ENCODE measurements around the gene MCF2L.

Gene MCF2L

DNA sequence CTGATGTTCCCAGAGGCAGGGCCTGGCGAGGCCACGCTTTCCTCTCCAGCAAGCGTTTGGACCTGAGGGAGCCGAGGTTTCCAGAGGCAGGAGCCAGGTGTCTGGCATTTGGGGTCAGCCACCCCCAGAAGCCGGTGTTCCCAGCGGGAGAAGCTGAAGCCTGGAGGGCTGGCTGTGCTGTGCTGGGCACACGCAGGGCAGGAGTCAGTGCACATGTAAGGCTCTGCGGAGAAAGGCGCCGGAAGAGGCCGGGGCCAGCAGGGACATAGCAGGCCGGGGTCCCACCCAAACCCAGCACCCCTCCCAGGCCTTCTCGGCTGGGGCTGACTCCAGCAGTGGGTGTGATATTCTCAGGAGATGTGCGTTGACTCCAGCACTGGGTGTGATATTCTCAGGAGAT lies 31.6 kb downstream of the MCF2L start:
- DNase-seq = no peak

DNA sequence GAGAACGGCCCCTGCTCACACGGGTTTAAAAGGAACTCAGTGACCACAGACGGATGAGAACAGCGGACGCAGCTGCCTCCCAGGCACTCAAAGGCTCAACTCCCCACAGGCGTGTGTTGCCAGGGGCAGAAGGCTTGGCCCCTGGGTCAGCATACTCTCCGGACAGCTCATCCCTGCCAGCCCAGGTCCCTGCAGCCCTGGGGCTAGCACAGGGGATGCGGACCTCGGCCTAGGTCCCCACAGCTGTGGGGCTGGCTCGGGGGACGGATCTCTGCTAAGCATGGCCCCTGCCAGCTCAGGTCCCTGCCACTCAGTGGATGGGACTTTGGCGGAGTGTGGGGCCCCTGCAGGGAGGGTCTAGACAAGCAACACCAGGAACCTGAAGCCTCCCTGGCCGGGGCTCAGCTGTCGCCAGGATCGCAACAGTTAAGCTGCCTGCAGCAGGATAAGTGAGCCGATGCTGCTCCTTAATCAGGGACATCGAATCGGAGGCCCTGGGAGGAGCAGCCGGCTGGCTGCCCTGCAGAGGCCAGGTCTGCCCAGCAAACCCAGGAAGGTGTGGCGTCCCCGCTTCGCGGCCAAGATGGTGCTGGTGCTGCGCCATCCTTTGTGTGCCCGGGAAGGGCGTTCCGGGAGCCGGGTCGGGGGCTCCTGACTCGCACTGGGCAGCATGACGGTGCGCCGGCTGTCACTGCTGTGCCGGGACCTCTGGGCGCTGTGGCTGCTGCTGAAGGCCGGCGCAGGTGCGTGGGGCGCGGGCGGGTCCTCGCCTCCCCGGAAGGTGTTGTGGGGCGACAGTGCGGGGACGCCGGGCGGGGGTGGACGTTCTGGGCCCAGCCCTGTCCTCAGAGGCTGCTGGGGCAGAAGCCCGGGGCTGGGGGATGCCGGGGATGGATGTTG lies 32.5 kb downstream of the MCF2L start:
- DNase-seq = no peak

DNA sequence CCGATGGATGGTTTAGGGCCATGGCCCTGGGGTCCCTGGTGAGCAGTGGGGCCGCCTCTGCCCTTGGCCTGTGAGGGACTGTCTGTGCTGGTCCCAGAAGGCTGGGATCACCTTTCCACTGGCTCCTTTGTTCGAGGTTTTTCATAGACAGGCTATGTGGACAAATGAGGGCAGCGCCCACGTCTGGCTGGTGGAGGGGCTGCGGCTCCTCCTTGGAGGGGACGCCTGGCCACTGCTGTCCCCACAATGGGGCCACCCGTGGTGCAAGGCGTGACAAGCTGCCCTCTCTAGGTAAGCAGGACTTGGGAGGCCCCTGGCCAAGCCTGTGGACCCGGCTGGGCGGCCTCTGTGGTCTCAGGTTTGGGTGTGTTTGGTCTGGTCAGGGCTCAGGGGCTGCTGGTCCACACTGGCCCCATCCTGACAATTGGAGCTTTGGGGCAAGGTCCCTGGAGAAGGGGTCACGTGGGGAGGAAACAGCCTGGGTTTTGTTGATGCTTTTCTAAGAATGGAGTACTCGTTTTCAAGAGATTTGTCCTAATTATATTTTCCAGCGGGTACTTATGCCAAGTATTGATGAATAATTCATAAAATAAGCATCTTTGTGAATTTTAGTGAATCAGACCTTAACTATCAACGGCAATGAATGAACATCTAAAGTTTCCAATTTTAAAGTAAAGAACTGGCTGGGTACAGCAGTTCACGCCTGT lies 33.3 kb downstream of the MCF2L start:
- DNase-seq = no peak

DNA sequence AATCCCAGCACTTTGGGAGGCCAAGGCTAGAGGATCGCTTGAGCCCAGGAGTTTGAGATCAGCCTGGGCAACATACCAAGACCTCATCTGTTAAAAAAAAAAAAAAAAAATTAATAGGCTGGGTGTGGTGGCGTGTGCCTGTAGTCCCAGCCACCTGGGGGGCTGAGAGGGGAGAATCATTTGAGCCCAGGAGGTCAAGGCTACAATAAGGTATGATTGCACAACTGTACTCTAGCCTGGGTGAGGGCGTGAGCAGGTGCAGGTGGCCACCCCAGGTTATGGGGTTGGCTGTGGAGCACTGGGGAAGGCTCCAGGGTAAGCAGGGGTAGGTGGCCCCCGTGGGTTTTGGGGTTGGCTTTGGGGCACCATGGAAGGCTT lies 33.9 kb downstream of the MCF2L start:
- no peak for DNase-seq

DNA sequence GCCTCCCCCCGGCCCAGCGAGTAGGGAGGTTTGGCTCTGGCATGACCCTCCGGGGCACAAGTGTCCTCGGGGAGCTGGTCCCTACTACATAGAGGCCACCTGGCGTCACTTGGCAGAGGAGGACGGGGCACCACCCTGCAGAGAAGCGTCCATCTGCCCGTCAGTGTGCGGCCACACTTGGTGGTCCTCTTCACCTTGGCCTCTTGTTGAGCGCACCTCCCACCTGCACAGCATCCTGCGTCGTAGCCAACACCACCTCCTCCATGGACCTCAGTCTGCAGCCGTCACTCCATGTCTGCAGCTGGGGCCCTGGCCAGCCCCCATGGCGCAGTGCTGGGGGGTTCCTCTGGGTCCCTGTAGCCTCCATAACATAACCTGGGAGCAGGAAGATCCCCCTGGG lies 35.1 kb downstream of the MCF2L start:
- DNase-seq = no peak

DNA sequence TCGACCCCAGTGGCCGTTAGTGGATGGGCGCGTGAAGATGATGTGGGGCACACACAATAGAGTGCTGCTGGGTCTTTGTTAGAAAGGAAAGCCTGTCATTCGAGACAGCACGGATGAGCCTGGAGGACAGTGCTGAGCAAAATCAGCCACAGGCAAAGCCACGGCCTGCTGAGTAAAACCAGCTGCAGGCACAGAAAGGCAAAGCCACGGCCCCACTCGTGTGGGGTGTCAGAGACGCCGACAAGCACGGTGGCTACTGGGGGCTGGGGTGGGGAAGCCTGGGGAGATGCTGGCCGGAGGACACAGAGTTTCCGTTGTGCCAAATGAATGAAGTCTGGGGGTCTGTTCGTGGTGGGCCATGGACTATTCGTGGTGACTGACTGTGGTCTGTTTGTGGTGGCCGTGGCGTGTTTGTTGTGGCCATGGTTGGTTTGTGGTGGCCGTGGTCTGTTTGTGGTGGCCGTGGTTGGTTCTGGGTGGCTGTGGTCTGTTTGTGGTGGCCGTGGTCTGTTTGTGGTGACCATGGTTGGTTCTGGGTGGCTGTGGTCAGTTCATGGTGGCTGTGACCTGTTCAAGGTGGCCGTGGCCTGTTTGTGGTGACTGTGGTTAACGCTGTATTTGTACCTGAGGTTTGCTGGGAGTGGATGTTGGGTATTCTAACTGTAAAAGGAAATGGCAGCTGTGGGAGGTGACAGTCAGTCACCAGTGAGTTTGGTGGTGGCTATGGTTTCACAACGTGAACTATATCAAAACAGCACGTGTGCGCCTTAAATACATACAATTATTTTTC lies 36.3 kb downstream of the MCF2L start:
- DNase-seq = no peak

DNA sequence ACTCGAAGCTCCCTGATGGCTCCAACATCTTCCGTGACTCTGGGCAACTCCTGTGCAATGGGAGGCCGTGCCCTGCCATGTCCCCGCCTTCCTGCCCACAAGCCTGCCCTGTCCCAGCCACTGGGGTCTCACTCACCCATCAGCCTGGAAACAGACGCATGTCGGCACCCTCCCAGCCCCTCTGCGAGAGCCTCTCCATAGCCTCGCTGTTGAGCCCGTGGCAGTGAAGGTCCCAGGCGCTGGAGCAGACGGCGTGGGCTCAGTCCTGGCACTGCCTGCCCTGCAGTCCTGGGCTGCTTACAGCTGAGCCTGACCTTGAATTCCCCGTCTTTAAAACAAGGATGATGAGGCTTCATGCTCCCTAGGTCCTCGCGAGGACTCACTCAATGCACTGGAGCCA lies 37.0 kb downstream of the MCF2L start:
- DNase-seq = no peak

DNA sequence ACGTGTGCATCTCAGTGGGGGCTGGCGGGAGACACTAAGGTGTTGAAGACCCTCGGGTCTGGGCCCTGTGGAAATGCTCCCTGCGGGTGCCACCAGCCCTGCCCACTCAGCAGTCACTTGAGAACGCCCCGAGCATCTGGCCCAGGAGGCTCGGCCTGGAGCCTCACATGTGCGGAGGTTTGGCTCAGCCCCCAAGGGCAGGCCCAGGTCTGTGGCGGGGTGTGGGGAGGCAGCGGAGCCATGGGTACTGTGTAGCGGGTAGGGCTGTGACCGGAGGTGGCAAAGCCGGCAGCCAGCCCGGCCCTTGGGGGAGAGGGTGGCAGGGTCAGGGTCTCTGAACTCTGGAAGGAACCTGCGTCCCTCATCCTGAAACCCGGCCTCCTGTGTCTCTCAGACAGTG lies 37.6 kb downstream of the MCF2L start:
- no peak for DNase-seq

DNA sequence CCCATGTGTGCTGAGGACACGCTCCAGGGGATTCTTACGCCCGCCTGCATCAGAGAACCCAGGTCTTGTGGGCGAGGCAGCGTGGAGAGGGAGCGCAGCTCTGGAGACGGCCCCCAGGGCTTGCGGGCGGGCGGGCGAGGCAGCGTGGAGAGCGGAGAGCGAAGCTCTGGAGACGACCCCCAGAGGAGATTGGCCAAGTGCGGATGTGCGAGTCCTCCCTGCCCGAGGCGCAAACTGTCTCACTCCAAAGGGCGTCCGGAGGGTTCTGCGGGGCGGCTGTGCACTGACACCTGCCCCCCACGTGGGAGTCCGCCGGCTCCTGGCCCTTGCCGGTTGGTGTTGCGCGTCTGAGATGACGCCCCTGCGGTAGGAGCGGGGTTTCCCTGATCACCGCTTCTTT lies 39.8 kb downstream of the MCF2L start:
- DNase-seq = no peak

DNA sequence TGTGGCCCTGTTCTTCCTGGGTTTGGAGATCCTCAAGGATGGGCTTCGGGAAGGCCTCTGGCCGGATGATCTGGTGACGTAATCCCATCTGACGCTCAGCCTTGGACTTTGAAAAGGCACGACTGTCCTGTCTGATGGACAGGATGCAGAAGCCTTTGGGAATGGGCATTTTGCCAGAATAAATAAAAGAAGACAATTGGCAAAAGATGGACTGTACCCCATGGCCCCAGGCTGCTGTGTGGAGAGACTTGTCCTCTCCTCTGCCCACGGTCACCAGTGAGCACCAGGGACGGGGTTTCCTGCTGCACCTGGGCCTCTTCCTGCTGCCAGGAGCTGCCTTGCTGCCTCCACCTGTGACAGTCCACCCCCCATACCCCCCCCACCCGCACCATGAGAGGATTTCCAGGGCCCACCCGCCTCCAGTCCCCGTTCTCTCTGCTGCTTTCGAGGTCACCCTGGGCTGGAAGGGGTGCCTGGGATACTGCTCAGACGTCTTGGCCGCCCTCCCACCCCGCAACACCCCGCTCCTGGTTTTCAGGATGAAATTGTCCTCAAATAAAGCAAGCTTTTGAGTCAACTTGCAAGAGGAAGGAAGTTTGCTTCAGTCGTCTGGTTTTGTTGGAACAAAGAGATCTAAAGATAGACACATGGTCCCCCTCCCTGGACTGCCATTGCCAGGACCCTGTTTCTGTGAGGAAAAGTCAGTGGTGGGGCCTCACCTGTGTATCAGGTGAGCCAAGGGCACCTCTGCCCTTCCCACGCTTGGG lies 40.9 kb downstream of the MCF2L start:
- no peak for DNase-seq

DNA sequence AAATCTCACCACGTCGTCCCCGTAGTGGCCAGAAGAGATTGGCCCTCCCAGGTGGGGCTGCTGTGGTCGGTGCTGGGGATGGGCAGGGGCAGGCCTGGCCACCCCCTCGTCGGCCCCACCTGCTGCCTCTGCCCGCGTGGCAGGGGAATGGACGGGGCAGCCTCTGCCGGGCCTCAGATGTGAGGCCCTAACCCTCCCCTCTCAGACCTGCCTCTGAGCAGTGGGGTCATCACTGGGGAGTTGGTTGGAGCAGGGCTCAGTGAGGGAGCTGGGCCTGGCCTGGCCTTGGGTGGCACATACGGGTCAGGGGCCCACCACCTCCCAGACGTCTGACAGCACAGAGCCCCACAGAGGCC lies 41.5 kb downstream of the MCF2L start:
- DNase-seq = no peak

DNA sequence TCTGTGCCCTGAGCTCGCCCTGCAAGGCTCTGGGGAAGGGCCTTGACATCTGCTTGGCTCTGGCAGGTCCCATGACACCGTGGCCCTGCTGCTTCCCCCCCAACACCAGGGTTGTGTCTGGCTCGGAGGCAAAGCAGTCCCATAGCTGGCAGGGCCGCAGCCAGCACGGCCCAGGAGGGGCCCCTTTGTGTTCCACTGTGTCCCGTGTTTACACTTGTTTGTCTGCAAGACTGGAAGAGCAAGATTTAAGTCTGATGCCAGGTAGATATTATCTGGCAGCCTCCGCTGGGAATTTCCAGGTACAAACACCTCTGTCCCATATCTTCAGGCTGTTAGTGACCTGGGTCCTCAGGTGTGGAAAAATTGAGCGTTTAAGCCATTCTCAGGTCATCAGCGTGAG lies 44.3 kb downstream of the MCF2L start:
- no peak for DNase-seq

DNA sequence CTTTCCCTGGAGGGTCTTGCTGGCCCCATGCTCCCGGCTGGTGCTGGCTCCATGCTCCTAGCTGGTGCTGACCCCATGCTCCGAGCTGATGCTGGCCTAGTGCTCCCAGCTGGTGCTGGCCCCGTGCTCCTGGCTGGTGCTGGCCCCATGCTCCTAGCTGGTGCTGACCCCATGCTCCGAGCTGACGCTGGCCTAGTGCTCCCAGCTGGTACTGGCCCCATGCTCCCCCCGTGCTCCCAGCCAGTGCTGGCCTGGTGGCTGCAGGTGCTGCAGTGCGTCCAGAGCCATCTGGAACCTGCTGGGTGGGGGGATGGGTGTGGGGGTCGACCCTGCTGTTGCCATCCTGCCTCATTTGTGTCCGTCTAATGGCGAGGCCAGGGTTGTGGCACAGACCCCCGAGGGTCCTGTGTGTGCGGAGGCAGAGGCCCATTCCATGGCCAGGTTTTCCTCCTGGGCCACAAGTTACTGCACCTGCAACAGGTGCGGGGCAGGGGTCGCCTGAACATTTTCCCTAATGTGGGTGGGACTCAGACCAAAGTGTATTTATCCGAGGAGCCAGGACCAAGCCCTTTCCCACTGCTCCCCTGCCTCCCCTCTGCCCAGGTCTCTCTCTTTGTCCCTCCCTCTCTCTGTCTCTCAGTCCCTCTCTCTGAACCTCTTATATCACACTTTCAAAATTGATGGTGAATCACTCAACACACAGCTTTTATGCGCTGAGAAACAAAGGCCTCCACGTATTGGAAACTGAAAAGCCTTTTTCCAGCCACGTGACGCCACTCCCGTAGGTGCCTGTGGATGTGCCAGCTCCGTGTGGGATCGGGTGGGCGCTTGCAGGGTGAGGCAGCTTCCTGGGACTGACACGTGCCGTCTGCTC lies 45.1 kb downstream of the MCF2L start:
- DNase-seq = no peak

DNA sequence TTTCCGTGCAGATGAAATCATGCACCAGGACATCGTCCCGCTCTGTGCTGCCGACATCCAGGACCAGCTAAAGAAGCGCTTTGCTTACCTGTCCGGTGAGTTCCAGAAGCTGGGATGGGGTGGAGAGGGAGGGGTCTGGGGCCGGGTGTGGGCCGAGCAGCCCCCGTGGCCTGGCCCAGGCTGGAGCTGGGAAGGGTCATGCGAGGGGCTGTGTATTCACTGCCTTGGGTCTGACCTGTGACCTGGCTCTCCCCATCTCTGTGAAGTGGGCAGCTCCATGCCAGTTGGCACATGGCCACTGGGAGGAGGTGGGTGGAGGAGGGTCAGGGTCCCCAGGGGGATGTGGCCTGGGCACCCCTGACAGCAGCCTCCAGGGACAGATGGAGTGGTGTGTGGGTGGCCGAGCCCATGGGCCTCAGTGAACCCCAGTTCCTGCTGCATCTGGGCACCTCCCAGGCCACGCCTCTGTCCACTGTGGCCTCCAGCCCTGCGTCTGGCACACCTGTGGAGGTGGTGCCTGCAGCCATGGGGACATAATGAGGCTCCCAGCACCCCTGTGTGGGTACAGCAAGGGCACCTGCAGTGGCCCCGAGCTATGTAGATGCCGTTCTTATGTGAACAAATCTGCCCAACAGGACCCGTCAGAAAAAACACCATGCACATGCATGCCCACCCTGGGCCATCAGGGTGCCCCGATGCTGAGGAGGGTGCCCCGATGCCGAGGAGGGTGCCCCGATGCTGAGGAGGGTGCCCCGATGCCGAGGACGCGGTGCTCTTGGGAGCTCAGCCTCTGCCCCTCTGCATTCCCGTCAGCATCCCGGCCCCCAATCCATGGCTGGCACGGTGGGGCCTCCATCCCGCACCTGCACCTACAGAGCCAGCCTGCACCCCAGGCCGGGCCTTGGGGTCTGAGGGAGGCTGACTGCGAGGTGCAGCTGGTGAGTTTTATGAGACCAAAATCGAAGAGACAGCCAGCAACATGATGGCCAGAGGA lies 46.0 kb downstream of the MCF2L start:
- DNase-seq = no peak

DNA sequence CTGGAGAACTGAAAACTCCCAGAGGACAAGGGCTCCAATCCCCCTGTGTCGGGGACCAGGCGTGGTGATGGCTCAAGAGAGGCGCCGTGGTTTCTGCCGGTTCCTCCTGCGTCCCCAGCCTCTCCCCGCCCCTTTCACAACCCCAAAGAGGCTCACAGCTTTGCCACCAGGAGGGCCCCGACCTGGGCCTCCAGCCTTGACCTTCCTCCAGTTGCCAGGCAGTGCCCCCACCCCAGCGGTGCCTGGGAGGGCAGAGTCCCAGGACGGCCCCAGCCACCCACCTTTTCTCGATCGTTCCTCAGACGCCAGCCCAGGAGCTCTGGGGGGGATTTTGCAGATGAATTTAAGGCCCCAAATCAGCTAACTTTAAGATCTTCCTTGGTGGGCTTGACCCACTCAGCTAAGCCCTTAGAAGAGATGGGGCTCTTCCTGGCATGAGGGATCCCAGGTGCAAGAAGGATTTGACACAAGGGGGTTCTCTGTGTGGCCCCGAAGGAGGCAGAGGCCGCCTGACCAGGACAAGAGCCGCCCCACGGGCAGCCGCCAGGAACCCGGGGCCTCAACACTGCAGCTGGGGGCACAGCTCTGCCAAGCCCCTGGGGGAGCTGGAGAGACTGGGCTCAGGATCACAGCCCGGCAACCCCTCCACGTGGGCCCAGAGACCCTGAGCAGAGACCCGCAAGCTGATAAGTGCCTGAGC lies 47.0 kb downstream of the MCF2L start:
- no peak for DNase-seq

DNA sequence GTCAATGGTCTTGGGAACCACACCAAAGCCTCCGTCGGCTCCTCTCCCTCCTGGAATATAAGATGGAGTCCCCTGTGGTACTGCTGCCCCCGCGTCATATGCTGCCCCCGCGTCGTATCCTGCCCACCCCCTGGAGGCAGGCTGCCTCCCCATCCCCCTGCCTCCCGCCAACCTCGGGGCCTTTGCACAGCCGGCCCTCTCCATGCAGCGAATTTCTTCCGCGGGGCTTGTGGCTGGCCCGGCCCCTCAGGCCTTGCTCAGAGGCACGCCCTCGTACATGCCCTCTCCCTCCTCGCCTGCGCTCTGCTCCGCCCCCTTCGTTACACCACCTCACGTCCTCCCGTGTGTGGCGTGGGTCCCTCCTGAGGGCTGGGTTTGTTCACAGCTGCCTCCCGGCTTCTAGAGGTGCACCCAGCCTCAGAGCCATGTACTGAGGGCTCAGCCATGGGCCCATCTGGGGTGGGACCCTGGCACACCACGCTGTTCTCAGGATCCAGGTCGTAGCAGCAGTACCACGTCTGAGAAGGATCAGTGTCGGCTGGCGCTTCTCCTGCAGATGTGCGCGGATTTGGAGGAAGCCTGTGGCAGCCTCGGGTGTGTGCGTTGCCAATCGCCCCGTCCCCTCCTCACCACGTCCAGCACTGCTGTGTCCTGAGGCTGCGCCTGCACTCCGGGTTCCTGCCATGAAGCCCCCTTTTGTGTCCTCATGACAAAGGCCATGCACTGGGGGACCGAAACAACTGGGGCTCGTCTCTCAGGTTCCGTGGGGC lies 47.7 kb downstream of the MCF2L start:
- DNase-seq = no peak

DNA sequence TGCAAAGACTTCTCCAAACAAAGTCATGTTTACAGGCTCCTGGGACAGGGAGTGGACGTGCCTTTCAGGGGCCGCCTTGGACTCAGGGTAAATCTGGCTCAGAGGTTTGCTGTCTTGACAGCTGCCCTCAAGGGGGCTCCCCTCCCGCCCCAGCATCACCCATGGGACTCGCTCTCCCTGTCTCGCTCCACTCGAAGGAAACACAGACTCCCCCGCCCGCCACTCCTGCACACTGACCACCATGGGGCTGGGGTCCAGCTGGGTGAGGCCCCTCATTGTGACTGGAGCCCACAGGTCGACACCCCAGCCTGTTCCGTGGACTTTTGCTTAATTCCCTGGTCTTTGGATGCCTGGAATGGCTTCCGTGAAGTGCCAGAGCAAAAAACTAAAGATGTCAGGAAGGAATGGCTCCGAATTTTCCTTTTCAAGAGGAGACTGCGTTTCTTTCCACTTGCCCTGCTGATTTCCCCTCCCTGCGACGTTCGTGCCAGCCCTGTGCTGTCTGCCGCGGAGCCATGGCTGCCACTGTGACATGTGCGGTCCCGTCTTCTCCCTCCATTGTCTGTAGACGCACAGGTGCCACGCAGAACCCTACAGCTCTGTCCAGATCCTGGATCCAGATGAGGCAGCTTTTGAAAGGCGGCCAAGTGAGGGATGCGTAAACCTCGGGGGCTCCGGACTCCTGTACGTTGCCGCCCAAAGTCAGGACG lies 48.6 kb downstream of the MCF2L start:
- DNase-seq = no peak

DNA sequence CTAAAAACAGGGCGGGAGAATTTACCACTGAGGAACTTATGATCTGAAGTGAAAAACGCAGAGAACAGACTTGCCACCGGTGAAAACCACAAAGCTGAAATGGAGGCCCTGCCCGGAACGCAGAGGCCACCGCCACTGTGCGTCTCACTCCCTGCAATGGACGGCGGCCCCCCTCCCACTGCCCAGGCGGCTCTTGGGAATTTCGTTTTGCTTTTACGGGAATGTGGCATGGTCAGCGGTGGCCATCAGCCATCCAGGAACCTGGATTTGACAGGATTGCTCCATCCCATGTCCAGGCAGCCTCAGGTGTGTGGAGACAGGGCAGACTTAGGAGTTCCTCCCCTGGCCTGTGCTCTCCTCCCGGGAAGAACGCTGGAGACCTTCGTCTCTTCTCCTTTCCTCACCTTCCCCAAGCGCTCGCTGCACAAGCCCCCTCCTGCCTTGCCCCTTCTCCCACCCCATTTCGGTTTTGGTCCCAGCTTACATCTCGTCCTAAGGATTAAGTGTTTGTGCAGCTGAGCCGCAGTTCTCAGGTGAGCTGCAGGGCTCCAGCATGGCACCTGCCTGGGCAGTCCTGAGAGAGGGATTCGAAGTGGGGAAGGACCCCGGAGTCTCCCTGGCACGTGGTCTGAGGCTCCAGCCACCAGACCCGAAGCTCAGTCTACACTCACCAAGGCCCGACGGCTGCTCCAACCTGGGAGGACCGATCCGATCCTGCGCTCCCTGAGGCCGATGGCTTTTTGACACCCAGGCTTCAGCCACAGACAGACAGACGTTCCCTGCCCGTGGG lies 49.9 kb downstream of the MCF2L start:
- no peak for DNase-seq
